ENCODE measurements around the gene PIK3R1. TPM values are rescaled to one million over a fixed set of nuclear protein-coding genes. Genes with fewer than 3 reads are reported as not detected.

PIK3R1 gene
- total and polyA plus RNA-seq, 4 donors = 22.6 to 123 (median 47.3) TPM

DNA sequence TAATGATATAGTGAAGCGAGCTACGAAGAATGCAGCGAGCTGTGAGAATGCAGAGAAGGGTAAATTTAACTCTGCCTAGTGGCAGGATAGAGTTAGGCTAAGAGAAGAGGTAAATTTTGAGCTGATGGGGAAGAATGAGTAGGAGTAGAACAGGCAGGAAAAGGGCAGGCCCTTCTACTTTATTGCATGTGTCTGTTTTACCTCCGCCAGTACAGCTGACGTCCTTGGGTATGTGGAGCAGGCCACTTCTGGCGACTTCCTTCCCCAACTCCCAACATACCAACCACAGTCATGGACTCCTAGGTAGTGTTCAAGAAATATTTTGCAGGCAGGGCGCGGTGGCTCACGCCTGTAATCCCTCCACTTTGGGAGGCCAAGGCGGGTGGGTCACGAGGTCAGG is 37.9 kb upstream of the PIK3R1 start:
- H3K4me3 ChIP-seq (ENCODE audit: low read depth in 1 of 3, low read length in 3 of 3) = no peak overlapping the region
- no peaks in the 10 kb centered on the region for H3K27me3 ChIP-seq (ENCODE audit: control insufficient read depth in 4 of 4, insufficient read depth in 4 of 4, low read length in 3 of 4)
- no peaks in the 10 kb centered on the region for H3K9me3 ChIP-seq (ENCODE audit: control insufficient read depth in 4 of 4, low read length in 3 of 4)
- no peaks in the 10 kb centered on the region for H3K36me3 ChIP-seq (ENCODE audit: control insufficient read depth in 4 of 4, insufficient read depth in 3 of 4, low read depth in 1 of 4, low read length in 3 of 4)
- no peak overlapping the region for H3K9ac ChIP-seq (ENCODE audit: low read depth in 1 of 2, low read length in 2 of 2)
- WGBS = 98% methylated on average over 11 of the region's 11 CpGs
- TF ChIP-seq, protein P1, sequence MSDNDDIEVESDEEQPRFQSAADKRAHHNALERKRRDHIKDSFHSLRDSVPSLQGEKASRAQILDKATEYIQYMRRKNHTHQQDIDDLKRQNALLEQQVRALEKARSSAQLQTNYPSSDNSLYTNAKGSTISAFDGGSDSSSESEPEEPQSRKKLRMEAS (IDR thresholded peaks at IDR 0.05) = no peak
- no peak for TF ChIP-seq SP1 (IDR thresholded peaks at IDR 0.05)
- no peak for TF ChIP-seq RAD21 (IDR thresholded peaks at IDR 0.05)
- TF ChIP-seq, protein P2, sequence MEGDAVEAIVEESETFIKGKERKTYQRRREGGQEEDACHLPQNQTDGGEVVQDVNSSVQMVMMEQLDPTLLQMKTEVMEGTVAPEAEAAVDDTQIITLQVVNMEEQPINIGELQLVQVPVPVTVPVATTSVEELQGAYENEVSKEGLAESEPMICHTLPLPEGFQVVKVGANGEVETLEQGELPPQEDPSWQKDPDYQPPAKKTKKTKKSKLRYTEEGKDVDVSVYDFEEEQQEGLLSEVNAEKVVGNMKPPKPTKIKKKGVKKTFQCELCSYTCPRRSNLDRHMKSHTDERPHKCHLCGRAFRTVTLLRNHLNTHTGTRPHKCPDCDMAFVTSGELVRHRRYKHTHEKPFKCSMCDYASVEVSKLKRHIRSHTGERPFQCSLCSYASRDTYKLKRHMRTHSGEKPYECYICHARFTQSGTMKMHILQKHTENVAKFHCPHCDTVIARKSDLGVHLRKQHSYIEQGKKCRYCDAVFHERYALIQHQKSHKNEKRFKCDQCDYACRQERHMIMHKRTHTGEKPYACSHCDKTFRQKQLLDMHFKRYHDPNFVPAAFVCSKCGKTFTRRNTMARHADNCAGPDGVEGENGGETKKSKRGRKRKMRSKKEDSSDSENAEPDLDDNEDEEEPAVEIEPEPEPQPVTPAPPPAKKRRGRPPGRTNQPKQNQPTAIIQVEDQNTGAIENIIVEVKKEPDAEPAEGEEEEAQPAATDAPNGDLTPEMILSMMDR (IDR thresholded peaks at IDR 0.05; ENCODE audit: low read depth, low read length, missing input control) = no peak
- no peak for TF ChIP-seq GABPA (IDR thresholded peaks at IDR 0.05 in 1 of 2, conservative IDR thresholded peaks at IDR 0.05 in 1 of 2)
- DNase-seq (ENCODE audit: low spot score) = no peak
- H3K4me1 ChIP-seq (ENCODE audit: control insufficient read depth in 4 of 4, insufficient read depth in 4 of 4, low read length in 3 of 4) = peaks cover 0 to 8% (median 5%) of the 10 kb centered on the region in 4 donors
- no peak overlapping the region for H3K27ac ChIP-seq (ENCODE audit: low read depth in 1 of 2, low read length in 2 of 2)

DNA sequence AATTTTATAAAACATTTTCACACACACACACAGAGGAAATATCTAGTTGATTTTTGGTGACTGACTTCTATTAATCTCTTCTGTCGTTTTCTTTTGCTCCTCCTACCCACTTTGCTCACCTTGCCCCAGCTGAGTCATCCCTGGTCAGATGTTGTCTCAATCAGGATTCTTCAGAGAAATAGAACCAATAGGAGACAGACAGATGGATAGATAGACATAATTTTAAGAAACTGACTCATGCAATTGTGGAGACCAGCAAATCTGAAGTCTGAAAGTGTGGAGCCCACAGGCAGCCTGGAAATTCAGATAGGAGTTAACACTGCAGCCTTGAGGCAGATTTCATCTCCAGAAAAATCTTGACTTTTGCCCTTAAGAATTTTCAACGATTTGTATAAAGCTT is 37.0 kb upstream of the PIK3R1 start:
- TF ChIP-seq FOXA1 (IDR thresholded peaks at IDR 0.05) (no peak), TAF1 (conservative IDR thresholded peaks at IDR 0.05) (no peak), RXRA (IDR thresholded peaks at IDR 0.05) (no peak), SP1 (IDR thresholded peaks at IDR 0.05) (no peak), JUND (IDR thresholded peaks at IDR 0.05) (no peak), HNF4G (IDR thresholded peaks at IDR 0.05) (no peak), EGR1 (IDR thresholded peaks at IDR 0.05; ENCODE audit: low read depth in 2 of 2) (no peak), GABPA (IDR thresholded peaks at IDR 0.05 in 1 of 2, conservative IDR thresholded peaks at IDR 0.05 in 1 of 2) (no peak), YY1 (IDR thresholded peaks at IDR 0.05) (no peak)
- TF ChIP-seq, protein P1 (IDR thresholded peaks at IDR 0.05) = no peak
- TF ChIP-seq, protein P3, sequence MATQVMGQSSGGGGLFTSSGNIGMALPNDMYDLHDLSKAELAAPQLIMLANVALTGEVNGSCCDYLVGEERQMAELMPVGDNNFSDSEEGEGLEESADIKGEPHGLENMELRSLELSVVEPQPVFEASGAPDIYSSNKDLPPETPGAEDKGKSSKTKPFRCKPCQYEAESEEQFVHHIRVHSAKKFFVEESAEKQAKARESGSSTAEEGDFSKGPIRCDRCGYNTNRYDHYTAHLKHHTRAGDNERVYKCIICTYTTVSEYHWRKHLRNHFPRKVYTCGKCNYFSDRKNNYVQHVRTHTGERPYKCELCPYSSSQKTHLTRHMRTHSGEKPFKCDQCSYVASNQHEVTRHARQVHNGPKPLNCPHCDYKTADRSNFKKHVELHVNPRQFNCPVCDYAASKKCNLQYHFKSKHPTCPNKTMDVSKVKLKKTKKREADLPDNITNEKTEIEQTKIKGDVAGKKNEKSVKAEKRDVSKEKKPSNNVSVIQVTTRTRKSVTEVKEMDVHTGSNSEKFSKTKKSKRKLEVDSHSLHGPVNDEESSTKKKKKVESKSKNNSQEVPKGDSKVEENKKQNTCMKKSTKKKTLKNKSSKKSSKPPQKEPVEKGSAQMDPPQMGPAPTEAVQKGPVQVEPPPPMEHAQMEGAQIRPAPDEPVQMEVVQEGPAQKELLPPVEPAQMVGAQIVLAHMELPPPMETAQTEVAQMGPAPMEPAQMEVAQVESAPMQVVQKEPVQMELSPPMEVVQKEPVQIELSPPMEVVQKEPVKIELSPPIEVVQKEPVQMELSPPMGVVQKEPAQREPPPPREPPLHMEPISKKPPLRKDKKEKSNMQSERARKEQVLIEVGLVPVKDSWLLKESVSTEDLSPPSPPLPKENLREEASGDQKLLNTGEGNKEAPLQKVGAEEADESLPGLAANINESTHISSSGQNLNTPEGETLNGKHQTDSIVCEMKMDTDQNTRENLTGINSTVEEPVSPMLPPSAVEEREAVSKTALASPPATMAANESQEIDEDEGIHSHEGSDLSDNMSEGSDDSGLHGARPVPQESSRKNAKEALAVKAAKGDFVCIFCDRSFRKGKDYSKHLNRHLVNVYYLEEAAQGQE (IDR thresholded peaks at IDR 0.05) = no peak
- TF ChIP-seq, protein P4, sequence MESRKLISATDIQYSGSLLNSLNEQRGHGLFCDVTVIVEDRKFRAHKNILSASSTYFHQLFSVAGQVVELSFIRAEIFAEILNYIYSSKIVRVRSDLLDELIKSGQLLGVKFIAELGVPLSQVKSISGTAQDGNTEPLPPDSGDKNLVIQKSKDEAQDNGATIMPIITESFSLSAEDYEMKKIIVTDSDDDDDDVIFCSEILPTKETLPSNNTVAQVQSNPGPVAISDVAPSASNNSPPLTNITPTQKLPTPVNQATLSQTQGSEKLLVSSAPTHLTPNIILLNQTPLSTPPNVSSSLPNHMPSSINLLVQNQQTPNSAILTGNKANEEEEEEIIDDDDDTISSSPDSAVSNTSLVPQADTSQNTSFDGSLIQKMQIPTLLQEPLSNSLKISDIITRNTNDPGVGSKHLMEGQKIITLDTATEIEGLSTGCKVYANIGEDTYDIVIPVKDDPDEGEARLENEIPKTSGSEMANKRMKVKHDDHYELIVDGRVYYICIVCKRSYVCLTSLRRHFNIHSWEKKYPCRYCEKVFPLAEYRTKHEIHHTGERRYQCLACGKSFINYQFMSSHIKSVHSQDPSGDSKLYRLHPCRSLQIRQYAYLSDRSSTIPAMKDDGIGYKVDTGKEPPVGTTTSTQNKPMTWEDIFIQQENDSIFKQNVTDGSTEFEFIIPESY (IDR thresholded peaks at IDR 0.05) = no peak
- Histone ChIP-seq H3K9ac (ENCODE audit: low read depth in 1 of 2, low read length in 2 of 2) (no peak overlapping the region), H3K4me1 (ENCODE audit: control insufficient read depth in 4 of 4, insufficient read depth in 4 of 4, low read length in 3 of 4) (peaks cover 0 to 9% (median 5%) of the 10 kb centered on the region in 4 donors), H3K4me3 (ENCODE audit: low read depth in 1 of 3, low read length in 3 of 3) (no peak overlapping the region), H3K27me3 (ENCODE audit: control insufficient read depth in 4 of 4, insufficient read depth in 4 of 4, low read length in 3 of 4) (no peaks in the 10 kb centered on the region), H3K36me3 (ENCODE audit: control insufficient read depth in 4 of 4, insufficient read depth in 3 of 4, low read depth in 1 of 4, low read length in 3 of 4) (no peaks in the 10 kb centered on the region), H3K27ac (ENCODE audit: low read depth in 1 of 2, low read length in 2 of 2) (no peak overlapping the region), H3K9me3 (ENCODE audit: control insufficient read depth in 4 of 4, low read length in 3 of 4) (no peaks in the 10 kb centered on the region)
- 81% methylated on average over 2 of the region's 2 CpGs for WGBS
- no peak for DNase-seq (ENCODE audit: low spot score)
